ENCODE data around the gene AP2A1. TPM values are rescaled to one million over a fixed set of nuclear protein-coding genes. Genes with fewer than 3 reads are reported as not detected.

Gene AP2A1
- total and polyA plus RNA-seq, 2 of the 13 experiments (the other 11 are each of a cell fraction or from before 2014, with no cell fraction given) = 22.7 to 39.7 TPM

- DNase-seq (ENCODE audit: low spot score) (no peak), FAIRE-seq (no peak), ATAC-seq (no peak)
- H3K9me3 ChIP-seq (ENCODE audit: low read length) = no peaks in the 10 kb centered on the region
- no peak overlapping the region for H3K4me2 ChIP-seq (ENCODE audit: low read depth, low read length)
- no peaks in the 10 kb centered on the region for H4K20me1 ChIP-seq (ENCODE audit: insufficient read depth, low read length)
- WGBS (ENCODE audit: low lambda C conversion rate) = 99% methylated on average over 10 of the region's 12 CpGs
- peaks cover 27 to 58% of the 10 kb centered on the region in 2 experiments for H3K36me3 ChIP-seq (replicated peaks in 1 of 2; ENCODE audit: control insufficient read depth in 1 of 2, insufficient read depth in 2 of 2, low read length in 2 of 2)
- no peak overlapping the region for H3K27ac ChIP-seq (ENCODE audit: extremely low read length, insufficient read depth, low read length)
- H3K4me1 ChIP-seq (ENCODE audit: insufficient read depth, low read length) = no peaks in the 10 kb centered on the region
- POLR2A ChIA-PET = no interaction called here
- CTCF ChIA-PET (ENCODE audit: low intra/inter-chr PET ratio, low total read pairs) = no interaction called here
- in situ Hi-C loops (cut with HindIII; ENCODE audit: extremely low pct_ligation_motif_present, low pct_unique_long_range_greater_than_20kb) = no loop called here
- no peak overlapping the region for H3K4me3 ChIP-seq (replicated peaks in 1 of 3; ENCODE audit: insufficient read depth in 1 of 3, low read depth in 2 of 3, low read length in 3 of 3)
- H3K79me2 ChIP-seq (ENCODE audit: insufficient read depth, low read length) = no peaks in the 10 kb centered on the region
- no peak overlapping the region for H2AFZ ChIP-seq (ENCODE audit: low read length)
- no peaks in the 10 kb centered on the region for H3K27me3 ChIP-seq (ENCODE audit: control insufficient read depth in 1 of 2, insufficient read depth in 2 of 2, low read length in 2 of 2)
- intact Hi-C loops (cut with micrococcal nuclease; ENCODE audit: unreplicated experiment) = no loop called here
- no peak overlapping the region for H3K9ac ChIP-seq (ENCODE audit: insufficient read depth, low read depth, low read length)
- BruUV-seq (replicated peaks) = no TSS peak
- TF ChIP-seq ZUFSP (CRISPR knock-in tag; IDR thresholded peaks at IDR 0.05; ENCODE audit: borderline replicate concordance) (no peak), GATAD2A (CRISPR knock-in tag; IDR thresholded peaks at IDR 0.05) (no peak), GTF3A (CRISPR knock-in tag; conservative IDR thresholded peaks at IDR 0.05) (no peak), GABPA (IDR thresholded peaks at IDR 0.05; ENCODE audit: low read depth, low read length) (no peak), GABPA (CRISPR knock-in tag; IDR thresholded peaks at IDR 0.05; ENCODE audit: low read depth) (no peak), WIZ (CRISPR knock-in tag; IDR thresholded peaks at IDR 0.05) (no peak), ZBTB37 (CRISPR knock-in tag; IDR thresholded peaks at IDR 0.05) (no peak), HNF1B (CRISPR knock-in tag; IDR thresholded peaks at IDR 0.05) (no peak), SMAD3 (CRISPR knock-in tag; IDR thresholded peaks at IDR 0.05) (no peak), SAP130 (CRISPR knock-in tag; IDR thresholded peaks at IDR 0.05; ENCODE audit: low read depth) (no peak), ZNF687 (CRISPR knock-in tag; IDR thresholded peaks at IDR 0.05) (no peak), TARDBP (CRISPR knock-in tag; IDR thresholded peaks at IDR 0.05) (no peak), GZF1 (CRISPR knock-in tag; IDR thresholded peaks at IDR 0.05) (no peak), LCORL (IDR thresholded peaks at IDR 0.05) (no peak), LCORL (CRISPR knock-in tag; IDR thresholded peaks at IDR 0.05) (no peak)
Measured at GRCh38 chr19:49830766-49831165, 64.0 kb downstream of the AP2A1 start.
